ENCODE measurements around the gene SOX6. TPM values are rescaled to one million over a fixed set of nuclear protein-coding genes. Genes with fewer than 3 reads are reported as not detected.

Gene SOX6
- total RNA-seq, 1 donor from 2014 or later: 7.6 TPM

DNA sequence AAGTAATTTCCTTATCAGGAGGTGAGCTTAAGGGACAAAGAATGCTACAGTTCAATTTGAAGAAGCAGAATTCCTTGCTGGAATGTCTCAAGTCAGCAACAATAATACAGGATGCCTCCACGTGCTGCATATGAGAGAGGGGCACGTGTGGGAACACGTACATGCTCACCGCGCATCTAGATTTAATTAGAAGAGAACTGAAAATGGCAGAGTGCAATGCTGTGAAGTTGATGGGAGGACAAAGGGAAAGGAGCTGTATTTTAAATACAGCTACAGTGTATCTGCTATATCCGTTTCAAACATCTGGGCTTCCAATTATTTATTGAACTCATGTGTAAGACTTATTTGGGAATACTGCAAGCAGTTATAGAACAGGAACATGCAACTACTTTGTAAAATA is 328.7 kb downstream of the SOX6 start:
- Mint-ChIP-seq H3K4me1 (peaks cover 22% of the 10 kb centered on the region), H3K27me3 (ENCODE audit: insufficient read depth, low read depth) (no peaks in the 10 kb centered on the region), H3K36me3 (peaks cover 5% of the 10 kb centered on the region), H3K9me3 (no peaks in the 10 kb centered on the region), H3K4me3 (no peak overlapping the region), H3K27ac (peak overlapping the region; percentile 64)
- H3K79me2 ChIP-seq (ENCODE audit: low read depth): no peaks in the 10 kb centered on the region
- no peaks in the 10 kb centered on the region for H4K20me1 ChIP-seq (ENCODE audit: low read depth)
- H3K4me1 ChIP-seq: peaks cover 24% of the 10 kb centered on the region
- no peak overlapping the region for H3K27ac ChIP-seq
- DNase-seq (ENCODE audit: low spot score): no peak
- H3K9me3 ChIP-seq (ENCODE audit: low read depth): no peaks in the 10 kb centered on the region
- no peak overlapping the region for H3K9ac ChIP-seq
- no peaks in the 10 kb centered on the region for H3K36me3 ChIP-seq
- H3K4me2 ChIP-seq: no peak overlapping the region
- H3K27me3 ChIP-seq: no peaks in the 10 kb centered on the region
- no peak overlapping the region for H3K4me3 ChIP-seq
- TF ChIP-seq EZH2 (IDR thresholded peaks at IDR 0.05) (no peak), EZH2phosphoT487 (IDR thresholded peaks at IDR 0.05) (no peak)
- TF ChIP-seq, protein P1, sequence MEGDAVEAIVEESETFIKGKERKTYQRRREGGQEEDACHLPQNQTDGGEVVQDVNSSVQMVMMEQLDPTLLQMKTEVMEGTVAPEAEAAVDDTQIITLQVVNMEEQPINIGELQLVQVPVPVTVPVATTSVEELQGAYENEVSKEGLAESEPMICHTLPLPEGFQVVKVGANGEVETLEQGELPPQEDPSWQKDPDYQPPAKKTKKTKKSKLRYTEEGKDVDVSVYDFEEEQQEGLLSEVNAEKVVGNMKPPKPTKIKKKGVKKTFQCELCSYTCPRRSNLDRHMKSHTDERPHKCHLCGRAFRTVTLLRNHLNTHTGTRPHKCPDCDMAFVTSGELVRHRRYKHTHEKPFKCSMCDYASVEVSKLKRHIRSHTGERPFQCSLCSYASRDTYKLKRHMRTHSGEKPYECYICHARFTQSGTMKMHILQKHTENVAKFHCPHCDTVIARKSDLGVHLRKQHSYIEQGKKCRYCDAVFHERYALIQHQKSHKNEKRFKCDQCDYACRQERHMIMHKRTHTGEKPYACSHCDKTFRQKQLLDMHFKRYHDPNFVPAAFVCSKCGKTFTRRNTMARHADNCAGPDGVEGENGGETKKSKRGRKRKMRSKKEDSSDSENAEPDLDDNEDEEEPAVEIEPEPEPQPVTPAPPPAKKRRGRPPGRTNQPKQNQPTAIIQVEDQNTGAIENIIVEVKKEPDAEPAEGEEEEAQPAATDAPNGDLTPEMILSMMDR (IDR thresholded peaks at IDR 0.05): no peak
- peaks cover 3% of the 10 kb centered on the region for H3F3A ChIP-seq (ENCODE audit: low read depth)
- peak overlapping the region; percentile 41 for H2AFZ ChIP-seq (replicated peaks)

DNA sequence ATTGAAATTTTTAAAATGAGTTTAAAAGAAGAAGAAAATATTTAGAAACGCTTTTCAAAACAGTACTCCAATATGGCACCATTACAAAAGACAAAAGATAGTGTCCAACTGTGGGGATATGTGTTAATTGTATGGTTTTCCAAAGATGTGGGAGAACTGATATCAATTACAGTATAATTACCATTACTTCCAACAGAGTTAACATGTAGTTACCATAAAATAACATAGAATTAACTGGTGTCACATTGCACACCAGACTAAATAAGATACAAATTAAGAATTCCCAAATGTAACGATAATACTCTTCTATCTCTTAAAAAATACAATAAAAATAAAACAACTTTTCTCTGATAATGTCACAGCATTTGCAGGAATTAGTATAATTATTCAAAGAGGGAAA is 329.5 kb downstream of the SOX6 start:
- no peak overlapping the region for H3K4me2 ChIP-seq
- H3K79me2 ChIP-seq (ENCODE audit: low read depth): no peaks in the 10 kb centered on the region
- H3K27me3 Mint-ChIP-seq (ENCODE audit: insufficient read depth, low read depth): no peaks in the 10 kb centered on the region
- no peaks in the 10 kb centered on the region for H3K9me3 ChIP-seq (ENCODE audit: low read depth)
- H3K9me3 Mint-ChIP-seq: no peaks in the 10 kb centered on the region
- no peak overlapping the region for H3K9ac ChIP-seq
- peaks cover 3% of the 10 kb centered on the region for H3F3A ChIP-seq (ENCODE audit: low read depth)
- peaks cover 25% of the 10 kb centered on the region for H3K4me1 Mint-ChIP-seq
- no peaks in the 10 kb centered on the region for H3K27me3 ChIP-seq
- no peak overlapping the region for H3K4me3 Mint-ChIP-seq
- TF ChIP-seq EZH2phosphoT487 (IDR thresholded peaks at IDR 0.05) (no peak), EZH2 (IDR thresholded peaks at IDR 0.05) (no peak)
- TF ChIP-seq, protein P1 (IDR thresholded peaks at IDR 0.05): no peak
- DNase-seq (ENCODE audit: low spot score): no peak
- H2AFZ ChIP-seq (replicated peaks): no peak overlapping the region
- H3K27ac Mint-ChIP-seq: no peak overlapping the region
- H3K27ac ChIP-seq: no peak overlapping the region
- H3K4me3 ChIP-seq: no peak overlapping the region
- no peaks in the 10 kb centered on the region for H3K36me3 ChIP-seq
- peaks cover 24% of the 10 kb centered on the region for H3K4me1 ChIP-seq
- peaks cover 5% of the 10 kb centered on the region for H3K36me3 Mint-ChIP-seq
- no peaks in the 10 kb centered on the region for H4K20me1 ChIP-seq (ENCODE audit: low read depth)

DNA sequence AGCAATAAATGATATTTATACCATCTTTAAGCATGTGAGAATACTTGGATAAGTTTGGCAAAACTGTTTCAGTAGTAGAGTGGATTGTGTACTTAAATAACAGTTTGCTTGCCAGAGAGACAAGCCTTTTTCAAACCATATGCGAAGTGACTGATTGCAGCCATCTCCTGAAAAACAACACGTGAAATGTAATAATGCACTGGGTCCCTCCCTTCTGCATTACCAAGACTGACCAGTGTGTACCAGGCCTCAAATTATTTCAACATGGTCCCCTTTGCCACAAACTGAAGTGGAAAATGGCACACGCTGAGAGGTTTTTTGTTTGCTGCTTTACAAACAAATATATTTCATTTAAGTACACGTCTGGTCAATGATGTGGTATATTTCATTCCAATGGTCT is 337.4 kb downstream of the SOX6 start:
- Mint-ChIP-seq H3K36me3 (peaks cover 7% of the 10 kb centered on the region), H3K4me1 (peaks cover 21% of the 10 kb centered on the region), H3K9me3 (no peaks in the 10 kb centered on the region)

More for the DNA sequence above, 337.4 kb downstream of the SOX6 start:
- H3K9ac ChIP-seq: no peak overlapping the region
- no peak overlapping the region for H2AFZ ChIP-seq (replicated peaks)
- no peaks in the 10 kb centered on the region for H3K9me3 ChIP-seq (ENCODE audit: low read depth)
- DNase-seq (ENCODE audit: low spot score): no peak
- H3K27ac Mint-ChIP-seq: no peak overlapping the region
- H3F3A ChIP-seq (ENCODE audit: low read depth): no peaks in the 10 kb centered on the region
- no peaks in the 10 kb centered on the region for H4K20me1 ChIP-seq (ENCODE audit: low read depth)
- no peaks in the 10 kb centered on the region for H3K27me3 Mint-ChIP-seq (ENCODE audit: insufficient read depth, low read depth)
- H3K4me1 ChIP-seq: peaks cover 3% of the 10 kb centered on the region
- H3K79me2 ChIP-seq (ENCODE audit: low read depth): no peaks in the 10 kb centered on the region
- H3K27me3 ChIP-seq: no peaks in the 10 kb centered on the region
- no peak overlapping the region for H3K27ac ChIP-seq
- H3K36me3 ChIP-seq: no peaks in the 10 kb centered on the region
- H3K4me3 Mint-ChIP-seq: no peak overlapping the region
- TF ChIP-seq, protein P1 (IDR thresholded peaks at IDR 0.05): no peak
- TF ChIP-seq EZH2phosphoT487 (IDR thresholded peaks at IDR 0.05) (no peak), EZH2 (IDR thresholded peaks at IDR 0.05) (no peak)
- no peak overlapping the region for H3K4me2 ChIP-seq
- H3K4me3 ChIP-seq: no peak overlapping the region
